Muscle layer of duodenum (tissue), 2 donors: ENCODE measurements around the gene PHETA2.

Source experiments
- H3K27ac ChIP-seq: one replicate; pipeline ENCODE4 v1.7.0; 2013; ENCODE audit warnings: mild to moderate bottlenecking, low read length
- H3K27me3 ChIP-seq: one replicate; pipeline ENCODE4 v1.7.0; 2013; ENCODE audit warnings: low read depth, mild to moderate bottlenecking, control low read depth, low read length
- H3K36me3 ChIP-seq, 2 donors: one replicate each; pipeline ENCODE4 v1.7.0; 2013; ENCODE audit warnings: low read length in 2 of 2, control low read depth in 1 of 2, mild to moderate bottlenecking in 1 of 2; ENCODE audit not compliant: insufficient read depth in 2 of 2, control insufficient read depth in 1 of 2
- H3K4me1 ChIP-seq, 2 donors: one replicate each; pipeline ENCODE4 v1.7.0; 2013; ENCODE audit warnings: low read length in 2 of 2, mild to moderate bottlenecking in 2 of 2, control low read depth in 1 of 2, moderate library complexity in 1 of 2; ENCODE audit not compliant: insufficient read depth in 2 of 2, control insufficient read depth in 1 of 2
- H3K4me3 ChIP-seq, 2 donors: one replicate each; pipeline ENCODE4 v1.7.0; 2013; ENCODE audit warnings: low read length in 2 of 2, low read depth in 1 of 2, mild to moderate bottlenecking in 1 of 2
- H3K9me3 ChIP-seq, 2 donors: one replicate each; pipeline ENCODE4 v1.7.0; 2013; ENCODE audit warnings: low read length in 2 of 2, control low read depth in 1 of 2, mild to moderate bottlenecking in 1 of 2; ENCODE audit not compliant: control insufficient read depth in 1 of 2
- donor health status: healthy.

PHETA2 gene

DNA sequence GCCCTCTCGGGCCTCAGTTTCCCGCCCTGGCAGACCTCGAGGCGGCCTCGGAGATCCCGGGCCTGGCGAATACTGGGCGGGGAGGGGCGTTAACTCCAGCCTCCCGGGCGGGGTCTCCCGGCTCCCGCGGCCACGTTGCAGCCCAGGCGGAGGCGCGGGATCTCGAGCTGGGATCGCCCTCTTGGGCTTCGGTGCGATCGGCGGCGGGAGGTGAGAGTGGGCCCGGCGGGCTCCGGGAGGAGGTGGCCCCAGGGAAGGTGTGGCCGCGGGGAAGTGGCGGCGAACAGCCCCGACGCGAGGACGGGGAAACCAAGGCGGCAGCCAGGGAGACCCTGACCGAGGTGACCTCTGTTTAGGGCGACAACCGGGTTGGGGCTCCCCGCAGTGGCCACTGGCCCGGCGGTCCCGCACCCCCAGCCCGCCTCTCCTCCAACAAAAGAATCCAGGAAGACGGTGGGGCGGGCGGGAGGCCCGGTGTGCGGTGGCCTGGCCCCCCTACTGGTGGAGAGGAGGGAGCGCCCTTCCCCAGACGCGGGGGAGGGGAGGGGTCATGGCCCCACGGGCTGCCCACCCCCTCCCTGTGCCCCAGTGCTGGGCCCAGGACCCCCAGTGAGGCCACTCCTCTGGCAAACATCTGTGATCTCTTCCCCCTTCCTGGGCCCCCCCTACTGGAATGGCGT is at the start of gene PHETA2:
Gene PHETA2 (plus strand): TSS at position 117 of the 680 bp plus-strand sequence. CDS start 3,046 bp downstream, outside the sequence.
- Histone ChIP-seq H3K36me3 (peaks cover 0 to 22% of the 10 kb centered on the region in 2 donors), H3K4me1 (peaks cover 18 to 38% of the 10 kb centered on the region in 2 donors), H3K27me3 (no peaks in the 10 kb centered on the region), H3K9me3 (no peaks in the 10 kb centered on the region), H3K27ac (peak within 1 kb of the TSS; percentile 74), H3K4me3 (peak within 1 kb of the TSS; percentile 48 to 71)

- no peaks in the 10 kb centered on the region for H3K27me3 ChIP-seq
- no peaks in the 10 kb centered on the region for H3K4me1 ChIP-seq
- H3K4me3 ChIP-seq: no peak overlapping the region
- H3K36me3 ChIP-seq: no peaks in the 10 kb centered on the region
- no peaks in the 10 kb centered on the region for H3K9me3 ChIP-seq
- H3K27ac ChIP-seq: no peak overlapping the region
Observed at GRCh38 chr22:42025421-42025820, 48.6 kb upstream of the PHETA2 start.

- no peak overlapping the region for H3K27ac ChIP-seq
- H3K4me3 ChIP-seq: no peak overlapping the region
- H3K9me3 ChIP-seq: no peaks in the 10 kb centered on the region
- no peaks in the 10 kb centered on the region for H3K27me3 ChIP-seq
- no peaks in the 10 kb centered on the region for H3K4me1 ChIP-seq
- no peaks in the 10 kb centered on the region for H3K36me3 ChIP-seq
Observed at GRCh38 chr22:42026705-42027104, 47.3 kb upstream of the PHETA2 start.

DNA sequence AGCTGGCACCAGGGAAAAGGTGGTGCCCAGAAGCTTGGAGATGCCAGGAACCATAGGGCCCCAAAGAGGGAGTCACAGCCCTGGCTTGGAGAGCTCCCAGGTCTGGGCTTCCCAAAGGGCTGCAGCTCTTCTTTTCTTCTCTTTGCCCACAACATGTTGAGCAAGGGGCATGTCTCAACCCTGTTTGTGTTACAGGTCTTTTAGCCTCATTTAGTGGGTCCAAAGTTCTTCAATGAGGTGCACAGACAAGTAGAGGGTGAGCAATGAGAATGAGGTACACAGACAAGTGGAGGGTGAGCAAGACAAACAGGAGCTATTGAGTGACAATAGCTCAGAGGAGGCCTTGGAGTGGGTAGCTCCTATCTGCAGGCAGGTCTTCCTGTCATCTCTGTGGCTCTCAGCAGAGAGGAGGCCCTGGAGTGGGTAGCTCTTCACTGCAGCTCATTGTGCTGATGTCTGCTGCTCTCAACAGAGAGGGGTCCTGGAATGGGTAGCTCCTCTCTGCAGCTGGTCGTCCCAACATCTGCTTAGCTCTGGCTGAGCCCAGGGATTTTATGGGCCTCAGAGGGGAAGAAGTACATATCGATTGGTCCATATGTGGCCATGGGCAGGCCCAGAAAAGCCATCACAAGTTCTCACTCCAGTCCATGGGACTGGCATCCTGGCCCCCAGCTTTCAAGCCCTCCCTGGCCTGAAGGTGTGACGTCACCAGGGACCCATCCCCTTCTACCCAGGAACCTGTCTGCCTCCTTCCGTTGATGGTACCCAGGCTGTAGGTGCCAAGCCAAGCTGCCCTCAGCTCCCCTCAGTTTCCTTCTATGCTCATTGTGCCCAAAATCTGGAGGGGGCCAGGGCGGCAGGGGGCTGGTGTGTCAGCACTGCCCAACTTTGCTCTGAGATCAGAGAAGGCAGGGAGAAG is 40.5 kb upstream of the PHETA2 start:
- no peaks in the 10 kb centered on the region for H3K36me3 ChIP-seq
- H3K4me3 ChIP-seq: no peak overlapping the region
- peaks cover 0 to 5% of the 10 kb centered on the region in 2 donors for H3K9me3 ChIP-seq
- H3K27ac ChIP-seq: no peak overlapping the region
- H3K4me1 ChIP-seq: no peaks in the 10 kb centered on the region
- H3K27me3 ChIP-seq: no peaks in the 10 kb centered on the region

DNA sequence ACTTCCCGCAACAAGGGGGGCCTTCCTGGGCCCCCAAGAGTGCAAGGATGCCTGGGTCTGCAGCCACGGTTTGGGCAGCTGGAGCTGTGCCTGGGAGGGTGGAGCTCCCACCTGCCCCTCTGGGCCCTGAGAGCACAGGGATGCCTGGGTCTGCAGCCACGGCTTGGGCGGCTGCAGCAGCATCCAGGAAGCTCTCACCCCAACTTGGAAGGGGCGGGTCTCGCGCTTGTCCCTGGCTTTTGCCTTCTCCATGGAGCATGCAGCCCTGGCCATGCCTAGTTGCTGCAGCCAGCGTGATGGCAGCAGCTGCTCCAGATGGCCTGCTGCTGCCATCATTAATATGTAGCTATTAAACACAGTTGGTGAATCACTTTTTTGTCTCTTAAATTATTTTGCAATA is 38.8 kb upstream of the PHETA2 start:
- no peak overlapping the region for H3K27ac ChIP-seq
- no peaks in the 10 kb centered on the region for H3K36me3 ChIP-seq
- no peaks in the 10 kb centered on the region for H3K4me1 ChIP-seq
- peaks cover 0 to 5% of the 10 kb centered on the region in 2 donors for H3K9me3 ChIP-seq
- H3K4me3 ChIP-seq: no peak overlapping the region
- H3K27me3 ChIP-seq: no peaks in the 10 kb centered on the region

- Histone ChIP-seq H3K4me1 (no peaks in the 10 kb centered on the region), H3K4me3 (no peak overlapping the region), H3K9me3 (peaks cover 0 to 5% of the 10 kb centered on the region in 2 donors), H3K27me3 (no peaks in the 10 kb centered on the region), H3K27ac (no peak overlapping the region), H3K36me3 (no peaks in the 10 kb centered on the region)
Observed at GRCh38 chr22:42039271-42039670, 34.8 kb upstream of the PHETA2 start.

DNA sequence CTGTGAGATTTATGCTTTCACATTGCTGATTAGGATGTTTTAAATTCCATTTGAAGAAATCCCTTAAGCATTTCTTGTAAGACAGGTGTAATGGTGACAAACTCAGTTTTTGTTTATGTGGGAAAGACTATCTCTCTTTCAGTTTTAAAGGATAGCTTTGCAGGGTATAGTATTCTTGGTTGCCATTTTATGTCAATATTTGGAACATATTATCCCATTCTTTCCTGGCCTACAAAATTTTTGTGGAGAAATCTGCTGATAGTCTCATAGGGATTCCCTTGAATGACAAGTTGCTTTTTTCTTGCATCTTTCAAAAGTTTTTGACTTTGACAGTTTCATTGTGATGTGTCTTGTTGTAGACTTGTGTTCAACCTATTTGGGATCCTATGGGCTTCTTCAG is 32.3 kb upstream of the PHETA2 start:
- H3K4me3 ChIP-seq: no peak overlapping the region

GRCh38 chr22:42050641-42051180 is 23.3 kb upstream of the PHETA2 start:
- H3K9me3 ChIP-seq: no peaks in the 10 kb centered on the region
- no peaks in the 10 kb centered on the region for H3K4me1 ChIP-seq
- no peak overlapping the region for H3K27ac ChIP-seq

More for the DNA sequence above, 32.3 kb upstream of the PHETA2 start:
- Histone ChIP-seq H3K9me3 (peaks cover 0 to 5% of the 10 kb centered on the region in 2 donors), H3K27me3 (no peaks in the 10 kb centered on the region), H3K27ac (no peak overlapping the region), H3K36me3 (no peaks in the 10 kb centered on the region), H3K4me1 (no peaks in the 10 kb centered on the region)

GRCh38 chr22:42052765-42053164 is 21.3 kb upstream of the PHETA2 start:
- Histone ChIP-seq H3K36me3 (peaks cover 0 to 6% of the 10 kb centered on the region in 2 donors), H3K4me1 (no peaks in the 10 kb centered on the region), H3K9me3 (peaks cover 4 to 8% of the 10 kb centered on the region in 2 donors), H3K27ac (no peak overlapping the region), H3K4me3 (no peak overlapping the region), H3K27me3 (no peaks in the 10 kb centered on the region)

More at GRCh38 chr22:42050641-42051180, 23.3 kb upstream of the PHETA2 start:
- no peaks in the 10 kb centered on the region for H3K27me3 ChIP-seq
- no peaks in the 10 kb centered on the region for H3K36me3 ChIP-seq
- H3K4me3 ChIP-seq: no peak overlapping the region

- no peaks in the 10 kb centered on the region for H3K4me1 ChIP-seq
- H3K9me3 ChIP-seq: peaks cover 4 to 8% of the 10 kb centered on the region in 2 donors
- peaks cover 29 to 43% of the 10 kb centered on the region in 2 donors for H3K36me3 ChIP-seq
- H3K27me3 ChIP-seq: no peaks in the 10 kb centered on the region
- H3K27ac ChIP-seq: no peak overlapping the region
- no peak overlapping the region for H3K4me3 ChIP-seq
Observed at GRCh38 chr22:42056757-42057511, 17.1 kb upstream of the PHETA2 start.
